HG02852 (cell line): ENCODE measurements around the gene ZNF507.
"Not testable (repeated sequence)": the region's sequence is repeated elsewhere in the genome, so short reads cannot be mapped to it uniquely, and the experiment has no call there.

Experiments
- ATAC-seq: cut with Tn5 transposase; IDR thresholded peaks from one replicate; pipeline ENCODE4 v1.9.1; 2021; ENCODE audit warnings: mild to moderate bottlenecking, moderate library complexity; ENCODE audit not compliant: unreplicated experiment

Gene ZNF507

GRCh38 chr19:32406161-32407003 is 61.0 kb downstream of the ZNF507 start:
- no peak for ATAC-seq

DNA sequence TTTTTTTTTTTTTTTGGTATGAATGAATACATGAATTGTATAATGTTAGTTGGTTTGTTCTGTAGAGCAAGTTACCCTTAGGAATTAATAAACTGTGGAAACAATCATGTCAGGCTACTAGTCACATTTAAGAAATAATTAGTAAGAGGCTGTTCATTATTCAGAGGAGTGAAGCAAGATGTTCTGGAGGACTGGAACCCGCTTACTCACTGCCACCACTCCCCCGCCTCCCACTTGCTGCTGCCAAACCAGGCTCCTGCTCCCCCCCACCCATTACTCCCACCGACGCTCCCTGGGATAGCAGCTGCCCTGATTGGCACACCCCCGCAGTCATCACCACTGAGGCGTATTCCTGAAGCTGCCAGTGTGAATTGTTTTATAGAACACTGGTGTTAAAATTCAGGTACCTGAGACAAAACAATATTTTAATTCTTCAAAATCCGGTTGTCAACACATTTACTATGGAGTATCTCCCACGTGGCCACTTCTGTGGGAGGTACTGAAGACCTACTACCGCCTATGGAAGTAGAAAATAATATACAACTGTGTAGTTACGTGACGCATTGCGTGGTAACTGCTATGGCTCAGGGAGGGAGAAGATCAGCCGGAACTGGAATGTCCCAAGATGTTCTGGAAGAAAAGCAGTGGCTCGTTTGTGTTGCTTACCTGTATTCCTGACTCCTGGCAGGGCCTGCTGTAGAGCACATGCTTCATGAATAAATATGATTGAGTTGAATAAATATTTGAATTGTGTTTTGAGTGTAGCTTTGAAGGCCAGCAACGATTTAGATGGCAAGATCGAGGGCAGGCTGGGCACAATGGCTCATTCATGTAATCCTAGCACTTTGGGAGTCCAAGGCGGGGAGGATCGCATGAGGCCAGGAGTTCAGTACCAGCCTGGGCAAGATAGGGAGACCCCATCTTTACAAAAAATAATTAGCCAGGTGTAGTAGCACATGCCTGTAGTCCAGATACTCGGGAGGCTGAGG is 61.9 kb downstream of the ZNF507 start:
- no peak for ATAC-seq

DNA sequence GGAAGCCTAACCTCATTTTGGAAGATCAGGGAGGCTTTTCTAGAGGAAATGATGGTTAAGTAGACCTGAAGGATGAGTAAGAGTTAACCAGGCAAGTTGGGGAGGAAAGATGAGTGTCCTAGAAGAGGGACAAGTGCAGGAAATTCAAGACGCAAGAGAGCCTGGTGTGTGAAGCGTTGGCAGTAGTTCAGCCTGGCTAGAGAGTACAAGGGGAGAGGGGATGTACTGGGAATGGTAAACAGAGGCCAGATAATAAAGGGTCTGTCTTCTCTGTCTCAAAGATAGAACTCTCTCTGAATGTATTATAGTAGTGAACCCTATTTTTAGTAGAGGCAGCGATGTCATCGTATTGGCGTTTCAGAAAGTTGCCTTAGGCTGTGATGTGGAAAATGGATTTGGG is 69.8 kb downstream of the ZNF507 start:
- ATAC-seq = no peak

DNA sequence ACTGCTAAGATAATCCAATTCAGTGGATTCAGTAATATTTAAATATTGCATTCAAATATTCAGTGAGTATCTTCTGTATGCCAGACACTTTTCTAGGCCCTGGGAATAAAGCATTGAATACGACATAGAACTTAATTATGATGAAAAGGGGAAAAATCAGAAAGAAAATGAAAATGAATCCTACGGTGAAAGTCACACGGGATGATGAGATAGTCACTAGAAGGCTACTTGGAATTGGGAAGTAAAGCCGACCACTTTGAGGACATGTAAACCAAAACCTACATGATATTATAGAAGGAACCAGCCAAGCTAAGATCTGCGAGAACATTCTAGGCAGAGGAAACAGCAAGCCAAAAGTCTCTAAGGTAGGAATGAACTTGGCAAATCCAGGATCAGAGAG is 70.3 kb downstream of the ZNF507 start:
- ATAC-seq = no peak

DNA sequence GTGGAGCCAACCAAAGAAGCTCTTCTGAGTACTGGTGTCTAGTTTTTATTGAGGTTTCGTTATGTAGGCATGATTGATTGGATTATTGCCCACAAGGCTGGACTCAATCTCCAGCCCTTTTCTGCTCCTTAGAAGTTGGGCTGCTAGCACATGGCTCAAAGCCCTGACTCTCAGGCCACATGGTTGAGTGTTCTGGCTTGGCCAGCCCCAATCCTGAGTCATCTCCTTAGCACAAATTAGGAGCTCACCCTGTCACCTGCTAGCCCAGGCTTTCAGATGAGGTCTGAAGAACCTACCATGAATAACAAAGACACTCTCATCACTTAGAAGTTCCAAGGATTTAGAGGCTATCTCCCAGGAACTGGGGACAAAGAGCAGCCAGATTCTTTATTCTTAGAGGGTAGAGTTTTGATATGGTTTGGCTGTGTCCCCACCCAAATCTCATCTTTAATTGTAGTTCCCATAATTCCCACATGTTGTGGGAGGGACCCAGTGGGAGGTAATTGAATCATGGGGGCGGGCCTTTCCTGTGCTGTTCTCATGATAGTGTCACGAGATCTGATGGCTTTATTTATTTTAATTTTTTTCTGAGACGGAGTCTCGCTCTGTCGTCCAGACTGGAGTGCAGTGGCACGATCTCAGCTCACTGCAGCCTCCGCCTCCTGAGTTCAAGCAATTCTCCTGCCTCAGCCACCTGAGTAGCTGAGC is 71.5 kb downstream of the ZNF507 start:
- no peak for ATAC-seq

DNA sequence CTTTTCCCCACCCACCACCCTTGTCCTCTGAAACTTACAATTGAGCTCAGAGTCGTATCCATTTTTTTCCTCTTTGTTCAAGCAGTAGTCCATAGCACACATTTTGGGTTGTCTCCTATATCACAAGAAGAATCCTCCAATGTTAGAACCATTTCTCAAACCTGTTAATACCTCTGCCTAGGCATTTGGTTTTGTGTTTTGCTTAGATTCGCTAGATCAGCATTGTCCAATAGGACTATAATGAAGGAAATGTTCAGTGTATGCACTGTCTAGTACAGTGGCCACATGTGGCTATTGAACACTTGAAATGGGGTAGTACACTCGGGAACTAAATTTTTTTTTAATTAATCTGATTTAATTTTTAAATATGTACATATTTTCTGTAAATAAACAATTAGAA is 72.7 kb downstream of the ZNF507 start:
- no peak for ATAC-seq

DNA sequence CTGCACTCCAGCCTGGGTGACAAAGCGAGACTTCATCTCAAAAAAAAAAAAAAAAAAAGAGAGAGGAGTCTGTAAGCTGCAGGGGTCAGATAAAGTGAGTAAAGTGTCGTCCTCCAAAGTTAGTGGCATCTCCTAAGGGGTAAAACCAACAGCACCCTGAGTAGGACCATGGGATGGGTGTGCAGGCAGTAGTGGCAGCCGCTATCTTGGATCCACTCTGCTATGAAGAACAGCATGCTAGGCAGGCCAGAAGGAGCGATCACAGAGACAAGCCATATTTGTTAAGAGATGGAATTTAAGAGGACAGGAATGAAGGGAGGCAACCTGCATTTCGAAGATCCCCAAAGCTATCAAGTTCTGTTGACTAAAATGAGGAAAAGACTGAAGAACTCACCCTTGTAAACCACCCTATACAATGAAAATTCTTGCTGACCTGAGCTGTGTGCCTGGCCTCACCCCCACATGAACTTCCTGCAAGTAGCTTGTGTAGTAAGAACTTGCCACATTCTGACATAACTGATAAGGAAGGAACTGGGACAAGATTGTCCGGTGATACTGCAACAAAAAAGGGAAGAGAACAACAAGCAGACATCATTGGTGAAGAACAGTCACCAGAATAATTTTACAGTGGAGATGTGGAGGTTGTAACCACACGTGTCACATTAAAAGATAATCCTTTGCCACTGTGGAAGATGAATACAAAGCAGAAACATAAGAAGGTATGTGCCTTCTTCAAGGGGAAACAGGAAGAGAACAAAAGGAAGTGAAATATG is 76.4 kb downstream of the ZNF507 start:
- ATAC-seq = no peak

GRCh38 chr19:32422435-32422834 is 77.0 kb downstream of the ZNF507 start:
- ATAC-seq = no peak

DNA sequence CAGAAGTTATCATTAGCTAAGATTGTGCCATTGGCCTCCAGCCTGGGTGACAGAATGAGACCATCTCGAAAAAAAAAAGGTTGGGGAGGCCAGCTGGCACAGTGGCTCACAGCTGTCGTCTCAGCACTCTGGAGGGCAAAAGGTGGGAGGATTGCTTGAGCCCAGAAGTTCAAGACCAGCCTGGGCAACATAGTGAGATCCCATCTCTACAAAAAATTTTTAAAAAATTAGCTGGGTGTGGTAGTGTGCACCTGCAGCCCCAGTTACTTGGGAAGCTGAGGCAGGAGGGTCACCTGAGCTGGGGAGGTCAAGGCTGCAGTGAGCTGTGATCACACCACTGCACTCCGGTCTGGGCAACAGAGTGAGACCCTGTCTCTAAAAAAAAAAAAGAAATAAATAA is 78.5 kb downstream of the ZNF507 start:
- not testable (repeated sequence) for ATAC-seq

DNA sequence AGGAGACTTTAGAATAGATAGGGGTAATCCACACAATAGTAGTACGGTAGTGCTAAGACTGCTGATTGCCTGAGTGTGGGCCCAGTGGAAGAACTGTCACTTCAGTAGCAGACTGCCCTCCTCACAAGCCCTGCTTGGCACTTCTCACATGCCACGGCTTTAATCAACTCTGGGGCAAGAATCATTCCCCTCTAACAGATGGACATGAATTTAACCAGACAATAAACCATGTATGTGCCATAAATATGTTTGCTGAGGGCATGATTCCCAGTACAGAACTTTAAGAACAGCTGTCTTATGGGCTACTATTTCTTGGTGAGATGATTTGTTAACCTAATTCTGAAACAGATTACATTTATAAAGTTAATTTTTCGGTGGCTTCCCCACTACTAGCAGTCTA is 82.1 kb downstream of the ZNF507 start:
- no peak for ATAC-seq

GRCh38 chr19:32436692-32437091 is 91.3 kb downstream of the ZNF507 start:
- ATAC-seq = no peak

DNA sequence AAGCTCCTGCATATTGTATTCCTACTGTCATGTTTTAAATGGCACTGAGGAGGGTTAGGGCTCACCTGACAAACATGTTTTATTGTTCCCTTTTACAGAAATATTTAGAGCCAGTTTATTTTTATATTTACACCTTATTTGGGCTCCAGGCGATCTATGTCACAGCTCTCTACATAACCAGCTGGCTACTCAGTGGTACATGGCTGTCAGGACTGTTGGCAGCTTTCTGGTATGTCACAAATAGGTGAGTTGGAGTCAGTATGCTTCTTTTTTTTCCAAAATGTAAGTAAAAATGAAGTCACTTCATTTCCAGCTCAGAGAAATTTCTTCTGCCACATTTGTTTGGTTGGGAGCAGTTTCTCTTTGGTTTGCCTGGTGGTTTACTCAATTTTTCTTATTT is 91.7 kb downstream of the ZNF507 start:
- ATAC-seq = no peak
